BJ (cell line): ENCODE data around the gene DFFA. TPM values are rescaled to one million over a fixed set of nuclear protein-coding genes. Genes with fewer than 3 reads are reported as not detected.

Experiments
- CTCF ChIA-PET: fragments of 350-600 bp; formaldehyde crosslinking; extraction: SDS; loops from one replicate; lab custom pipeline; 2021; ENCODE audit warnings: antibody characterized with exemption, inconsistent platforms; lab: Yijun Ruan, JAX
- POLR2A ChIA-PET: fragments of 300-600 bp; sonication (Branson Sonifier 250); formaldehyde crosslinking; extraction: SDS; loops from one replicate; lab custom pipeline; 2021; ENCODE audit warnings: antibody characterized with exemption; lab: Charles Lee
- DNase-seq: peaks from one replicate; pipeline ENCODE4 v3.0.0-alpha.2; 2011; ENCODE audit warnings: low read depth
- H3K27me3 ChIP-seq: 2 replicates; pipeline ENCODE4 v1.6.0; 2011; ENCODE audit warnings: low read length; ENCODE audit not compliant: control insufficient read depth, insufficient read depth
- H3K36me3 ChIP-seq: 2 replicates; pipeline ENCODE4 v1.5.1; 2011; ENCODE audit warnings: low read length; ENCODE audit not compliant: control insufficient read depth, insufficient read depth
- H3K4me3 ChIP-seq: 2 replicates; pipeline ENCODE4 v1.5.1; 2011; ENCODE audit warnings: low read depth, mild to moderate bottlenecking, control low read depth, low read length
- CTCF ChIP-seq: IDR thresholded peaks from 2 replicates; pipeline ENCODE4 v1.5.1; 2011; ENCODE audit warnings: low read depth, mild to moderate bottlenecking, control low read depth, inconsistent platforms, low read length, moderate library complexity; ENCODE audit not compliant: insufficient read depth
- polyA minus RNA-seq: library from RNA; depleted of rRNA, polyadenylated mRNA; stranded (reverse); fragments of >200 nt; gene quantifications from 2 replicates; pipeline ENCODE4 v1.2.3, GENCODE V29; 2011; rRNA and poly(A)+ RNA removed
- polyA plus RNA-seq: library from polyadenylated mRNA; depleted of rRNA; stranded (reverse); fragments of >200 nt; gene quantifications from 2 replicates; pipeline ENCODE4 v1.2.3, GENCODE V29; 2011; rRNA removed

The DFFA gene, protein sequence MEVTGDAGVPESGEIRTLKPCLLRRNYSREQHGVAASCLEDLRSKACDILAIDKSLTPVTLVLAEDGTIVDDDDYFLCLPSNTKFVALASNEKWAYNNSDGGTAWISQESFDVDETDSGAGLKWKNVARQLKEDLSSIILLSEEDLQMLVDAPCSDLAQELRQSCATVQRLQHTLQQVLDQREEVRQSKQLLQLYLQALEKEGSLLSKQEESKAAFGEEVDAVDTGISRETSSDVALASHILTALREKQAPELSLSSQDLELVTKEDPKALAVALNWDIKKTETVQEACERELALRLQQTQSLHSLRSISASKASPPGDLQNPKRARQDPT
- 33.2 and 33.8 TPM in 2 replicates for polyA plus RNA-seq
- 23.5 and 31.6 TPM in 2 replicates for polyA minus RNA-seq

DNA sequence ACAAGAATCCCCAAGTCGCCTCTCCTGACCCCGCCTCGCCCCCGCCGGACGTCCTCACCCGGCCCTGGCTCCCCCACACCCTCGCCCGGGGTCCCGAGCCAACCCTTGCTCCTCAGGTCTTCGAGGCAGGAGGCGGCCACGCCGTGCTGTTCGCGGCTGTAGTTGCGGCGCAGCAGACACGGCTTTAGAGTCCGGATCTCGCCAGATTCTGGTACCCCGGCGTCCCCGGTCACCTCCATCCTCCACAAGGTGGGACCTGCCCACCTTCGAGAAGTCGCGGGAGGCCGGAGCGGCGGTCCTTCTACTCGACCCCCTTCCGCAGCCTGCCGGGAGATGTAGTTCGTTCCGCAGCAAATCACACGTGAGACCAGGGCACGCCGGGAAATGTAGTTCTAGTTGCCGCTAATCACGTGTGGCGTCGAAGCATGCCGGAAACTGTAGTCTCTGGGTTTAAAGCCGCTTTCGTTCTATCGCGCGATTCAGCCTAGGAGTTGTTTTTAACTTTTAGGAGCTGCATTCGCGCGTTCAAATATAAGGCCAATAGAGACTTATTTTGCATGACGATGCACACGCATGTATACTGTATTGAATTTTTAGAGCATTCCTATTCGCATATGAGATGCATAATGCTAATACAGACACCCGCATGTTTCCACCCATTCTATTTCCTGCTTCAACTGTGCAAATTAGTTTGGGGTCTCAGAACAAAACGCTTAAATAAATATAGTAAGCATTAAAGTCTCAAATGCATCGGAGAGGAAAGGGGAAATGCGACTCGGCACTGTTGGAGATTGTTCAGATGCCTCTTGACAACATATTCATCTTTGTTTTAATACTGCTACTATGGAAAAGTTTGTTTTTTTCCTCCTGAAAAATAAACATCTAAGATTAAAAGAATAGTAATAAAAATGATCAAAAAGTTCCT is at the start of gene DFFA:
Gene DFFA (minus strand): TSS at position 310 of the 925 bp plus-strand sequence. CDS start 71 bp downstream, at position 239.
- TF ChIP-seq CTCF = no peak
- DNase-seq = peak; percentile 78
- POLR2A ChIA-PET = interaction anchor here (0.6 kb wide), 2 partner anchors 10 to 579 kb away, joined by 3 to 8 read pairs; no protein-coding TSS in a partner anchor
- CTCF ChIA-PET = interaction anchor here (1.0 kb wide), 1 partner anchor 23 kb away, joined by 4 read pairs; no protein-coding TSS in a partner anchor
- Histone ChIP-seq H3K27me3 (no peaks in the 10 kb centered on the region), H3K36me3 (peaks cover 5% of the 10 kb centered on the region; the same call in 1 of the 2 replicates), H3K4me3 (peak within 1 kb of the TSS; percentile 62)

DNA sequence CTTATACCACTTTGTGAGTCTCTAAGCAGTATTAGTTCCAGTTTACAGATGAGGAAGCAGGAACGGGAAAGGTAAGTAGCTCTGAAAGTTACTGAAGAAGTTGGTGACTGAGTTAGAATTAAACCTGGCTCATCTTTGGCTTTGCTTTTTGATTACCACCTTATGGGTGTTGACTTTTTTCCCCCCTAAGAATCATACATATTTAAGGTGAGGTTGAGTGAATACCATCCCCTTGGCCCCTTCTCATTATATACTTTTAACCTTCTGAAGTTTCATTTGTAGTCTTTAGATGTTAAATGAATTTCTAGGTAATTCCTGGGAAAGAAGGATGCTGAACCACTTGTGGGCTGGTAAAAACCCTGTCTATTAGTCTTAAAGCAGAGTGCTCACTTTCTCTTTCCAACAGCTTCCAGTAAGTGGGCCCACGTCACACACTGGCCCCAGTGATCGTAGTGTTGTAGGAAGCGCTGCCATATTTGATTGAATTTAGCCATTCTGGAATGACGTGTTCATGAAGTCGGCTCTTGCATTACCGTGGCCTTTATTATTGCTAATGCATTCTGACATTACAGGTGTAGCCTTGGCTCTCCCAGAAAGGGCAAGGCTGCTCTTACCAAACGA is 49.3 kb upstream of the DFFA start:
- Histone ChIP-seq H3K36me3 (no peaks in the 10 kb centered on the region; the same call in 1 of the 2 replicates), H3K4me3 (no peak overlapping the region), H3K27me3 (no peaks in the 10 kb centered on the region)
- no peak for TF ChIP-seq CTCF
- ChIA-PET POLR2A (no interaction called here), CTCF (interaction anchor here (0.8 to 1.8 kb wide), 4 partner anchors 27 to 368 kb away, joined by 3 to 4 read pairs (median 4); no protein-coding TSS in a partner anchor)
- DNase-seq = no peak

- ChIA-PET POLR2A (no interaction called here), CTCF (interaction anchor here (0.8 to 2.0 kb wide), 3 partner anchors 14 to 316 kb away, joined by 3 to 7 read pairs (median 4); no protein-coding TSS in a partner anchor)
- no peak for TF ChIP-seq CTCF
- Histone ChIP-seq H3K4me3 (no peak overlapping the region), H3K36me3 (no peaks in the 10 kb centered on the region; the same call in 1 of the 2 replicates), H3K27me3 (no peaks in the 10 kb centered on the region)
- DNase-seq = no peak
Measured at GRCh38 chr1:10520952-10521351, 48.6 kb upstream of the DFFA start.

DNA sequence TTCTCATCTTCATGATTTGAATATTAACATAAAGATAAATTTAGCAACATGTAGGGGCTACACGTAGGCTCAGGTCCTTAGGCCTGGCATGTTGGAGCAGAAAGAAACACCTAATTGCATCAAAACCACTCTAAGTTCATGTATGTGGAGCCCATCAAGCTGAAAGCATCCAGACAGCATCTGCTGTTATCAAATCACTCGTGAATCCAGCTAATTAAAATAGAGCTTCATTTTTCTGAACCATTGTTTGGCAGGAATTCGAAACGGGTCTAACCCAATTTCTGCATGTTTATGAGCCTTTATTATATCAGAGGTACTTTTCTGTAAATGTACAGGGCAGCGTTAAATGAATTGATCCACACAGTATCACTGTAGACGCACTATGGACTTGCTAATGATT is 48.2 kb upstream of the DFFA start:
- POLR2A ChIA-PET = interaction anchor here (0.5 to 0.6 kb wide), 2 partner anchors 169 to 656 kb away, joined by 3 to 5 read pairs; no protein-coding TSS in a partner anchor
- no peak for TF ChIP-seq CTCF
- Histone ChIP-seq H3K27me3 (no peaks in the 10 kb centered on the region), H3K4me3 (no peak overlapping the region), H3K36me3 (no peaks in the 10 kb centered on the region; the same call in 1 of the 2 replicates)
- CTCF ChIA-PET = interaction anchor here (1.3 to 2.0 kb wide), 3 partner anchors 10 to 215 kb away, joined by 3 to 7 read pairs (median 4); no protein-coding TSS in a partner anchor
- no peak for DNase-seq
